ENCODE results near the gene SLC35F4.

The SLC35F4 gene

GRCh38 chr14:57611555-57612075, 254.3 kb downstream of the SLC35F4 start:
- Histone ChIP-seq H3K27ac (no peak overlapping the region), H3K9me3 (no peaks in the 10 kb centered on the region), H3K4me3 (no peak overlapping the region), H3K36me3 (no peaks in the 10 kb centered on the region), H3K27me3 (no peaks in the 10 kb centered on the region), H3K4me1 (no peaks in the 10 kb centered on the region)
- no peak for TF ChIP-seq CTCF (IDR thresholded peaks at IDR 0.05)
- DNase-seq, result no peak
- intact Hi-C loops (cut with DNase I; ENCODE audit: low total_unique reads), result no loop called here

- intact Hi-C loops (cut with DNase I; ENCODE audit: low total_unique reads), result no loop called here
- Histone ChIP-seq H3K4me3 (no peak overlapping the region), H3K4me1 (no peaks in the 10 kb centered on the region), H3K9me3 (no peaks in the 10 kb centered on the region), H3K36me3 (no peaks in the 10 kb centered on the region), H3K27ac (no peak overlapping the region), H3K27me3 (no peaks in the 10 kb centered on the region)
- no peak for DNase-seq
- no peak for TF ChIP-seq CTCF (IDR thresholded peaks at IDR 0.05)
Measured at GRCh38 chr14:57610631-57611030, 255.3 kb downstream of the SLC35F4 start.

- no peak overlapping the region for H3K27ac ChIP-seq
- intact Hi-C loops (cut with DNase I; ENCODE audit: low total_unique reads), result no loop called here
- H3K27me3 ChIP-seq, result no peaks in the 10 kb centered on the region
- H3K4me3 ChIP-seq, result no peak overlapping the region
- no peak for DNase-seq
- H3K4me1 ChIP-seq, result no peaks in the 10 kb centered on the region
- no peaks in the 10 kb centered on the region for H3K36me3 ChIP-seq
- TF ChIP-seq CTCF (IDR thresholded peaks at IDR 0.05), result no peak
- no peaks in the 10 kb centered on the region for H3K9me3 ChIP-seq
Measured at GRCh38 chr14:57609192-57610075, 256.5 kb downstream of the SLC35F4 start.

GRCh38 chr14:57607086-57607485, 258.8 kb downstream of the SLC35F4 start:
- TF ChIP-seq CTCF (IDR thresholded peaks at IDR 0.05), result no peak
- no peak for DNase-seq
- H3K27ac ChIP-seq, result no peak overlapping the region
- intact Hi-C loops (cut with DNase I; ENCODE audit: low total_unique reads), result no loop called here
- H3K4me1 ChIP-seq, result no peaks in the 10 kb centered on the region
- H3K9me3 ChIP-seq, result no peaks in the 10 kb centered on the region
- H3K36me3 ChIP-seq, result no peaks in the 10 kb centered on the region
- no peak overlapping the region for H3K4me3 ChIP-seq
- H3K27me3 ChIP-seq, result no peaks in the 10 kb centered on the region

- no peak for TF ChIP-seq CTCF (IDR thresholded peaks at IDR 0.05)
- H3K36me3 ChIP-seq, result no peaks in the 10 kb centered on the region
- DNase-seq, result no peak
Measured at GRCh38 chr14:57583396-57583795, 282.5 kb downstream of the SLC35F4 start.

More at GRCh38 chr14:57583396-57583795, 282.5 kb downstream of the SLC35F4 start:
- no peak overlapping the region for H3K4me3 ChIP-seq
- intact Hi-C loops (cut with DNase I; ENCODE audit: low total_unique reads), result no loop called here
- H3K4me1 ChIP-seq, result no peaks in the 10 kb centered on the region
- no peak overlapping the region for H3K27ac ChIP-seq
- H3K9me3 ChIP-seq, result no peaks in the 10 kb centered on the region
- no peaks in the 10 kb centered on the region for H3K27me3 ChIP-seq
